NT2/D1 (cell line): ENCODE data around the gene PTPRN2.
"Not testable (repeated sequence)": the region's sequence is repeated elsewhere in the genome, so short reads cannot be mapped to it uniquely, and the experiment has no call there.

Experiments used
- DNase-seq: peaks from one replicate; pipeline ENCODE4 v3.0.0-alpha.2; 2011; ENCODE audit warnings: low read depth, low spot score
- H3K27me3 ChIP-seq: 2 replicates; pipeline ENCODE4 v1.6.0; 2011; ENCODE audit warnings: mild to moderate bottlenecking; ENCODE audit not compliant: insufficient read length, insufficient read depth
- H3K36me3 ChIP-seq: 2 replicates; pipeline ENCODE4 v1.6.1; 2011; ENCODE audit warnings: mild to moderate bottlenecking, low read length, mixed read lengths; ENCODE audit not compliant: insufficient read depth, insufficient read length
- H3K4me1 ChIP-seq: 2 replicates; pipeline ENCODE4 v1.5.1; 2011; ENCODE audit not compliant: insufficient read depth, insufficient read length
- H3K4me3 ChIP-seq: 2 replicates; pipeline ENCODE4 v1.5.1; 2011; ENCODE audit warnings: low read depth; ENCODE audit not compliant: insufficient read length
- H3K9ac ChIP-seq: 2 replicates; pipeline ENCODE4 v1.6.0; 2011; ENCODE audit warnings: low read depth; ENCODE audit not compliant: insufficient read length
- H3K9me3 ChIP-seq: 2 replicates; pipeline ENCODE4 v1.5.1; 2011; ENCODE audit warnings: mild to moderate bottlenecking, low read length; ENCODE audit not compliant: insufficient read depth
- SUZ12 ChIP-seq: IDR thresholded peaks from 2 replicates; pipeline ENCODE4 v1.6.1; 2011; ENCODE audit not compliant: insufficient read length, insufficient read depth; ENCODE audit errors: extremely low read depth
- YY1 ChIP-seq: IDR thresholded peaks from 2 replicates; pipeline ENCODE4 v1.6.1; 2011; ENCODE audit not compliant: insufficient read length, insufficient read depth
- ZNF274 ChIP-seq: IDR thresholded peaks from 2 replicates; pipeline ENCODE4 v1.6.1; 2011; ENCODE audit warnings: mild to moderate bottlenecking, low read depth, low read length

Gene PTPRN2

GRCh38 chr7:157730614-157731013 is 857.0 kb downstream of the PTPRN2 start:
- Histone ChIP-seq H3K4me3 (no peak overlapping the region), H3K4me1 (no peaks in the 10 kb centered on the region), H3K36me3 (no peaks in the 10 kb centered on the region), H3K9ac (no peak overlapping the region), H3K27me3 (no peaks in the 10 kb centered on the region), H3K9me3 (no peaks in the 10 kb centered on the region)
- no peak for DNase-seq
- TF ChIP-seq ZNF274 (no peak), SUZ12 (no peak)

GRCh38 chr7:157729566-157729965 is 858.1 kb downstream of the PTPRN2 start:
- Histone ChIP-seq H3K4me1 (no peaks in the 10 kb centered on the region), H3K27me3 (peaks cover 3% of the 10 kb centered on the region), H3K36me3 (no peaks in the 10 kb centered on the region), H3K4me3 (no peak overlapping the region), H3K9me3 (no peaks in the 10 kb centered on the region), H3K9ac (no peak overlapping the region)
- DNase-seq, result no peak
- no peak for TF ChIP-seq YY1
- TF ChIP-seq SUZ12, result no peak
- TF ChIP-seq ZNF274, result no peak

GRCh38 chr7:157727964-157728615 is 859.5 kb downstream of the PTPRN2 start:
- Histone ChIP-seq H3K9ac (no peak overlapping the region), H3K4me3 (no peak overlapping the region), H3K27me3 (peaks cover 6% of the 10 kb centered on the region), H3K9me3 (no peaks in the 10 kb centered on the region), H3K4me1 (no peaks in the 10 kb centered on the region), H3K36me3 (no peaks in the 10 kb centered on the region)
- TF ChIP-seq SUZ12 (no peak), YY1 (no peak), ZNF274 (no peak)
- DNase-seq, result no peak

- Histone ChIP-seq H3K9ac (no peak overlapping the region), H3K27me3 (peaks cover 6% of the 10 kb centered on the region), H3K4me1 (no peaks in the 10 kb centered on the region), H3K36me3 (no peaks in the 10 kb centered on the region), H3K4me3 (no peak overlapping the region), H3K9me3 (no peaks in the 10 kb centered on the region)
- no peak for DNase-seq
- TF ChIP-seq YY1 (no peak), ZNF274 (no peak), SUZ12 (no peak)
Measured at GRCh38 chr7:157726764-157727163, 860.9 kb downstream of the PTPRN2 start.

- H3K4me1 ChIP-seq, H3K36me3 ChIP-seq, DNase-seq, H3K4me3 ChIP-seq, H3K9me3 ChIP-seq, H3K27me3 ChIP-seq, H3K9ac ChIP-seq: not testable (repeated sequence)
Measured at GRCh38 chr7:157725312-157725711, 862.3 kb downstream of the PTPRN2 start.

GRCh38 chr7:157723205-157723604 is 864.4 kb downstream of the PTPRN2 start:
- no peaks in the 10 kb centered on the region for H3K36me3 ChIP-seq
- H3K4me3 ChIP-seq, result no peak overlapping the region
- H3K9me3 ChIP-seq, result no peaks in the 10 kb centered on the region
- no peak for DNase-seq
- no peak overlapping the region for H3K9ac ChIP-seq
- TF ChIP-seq YY1, result no peak
- no peak for TF ChIP-seq ZNF274
- no peak for TF ChIP-seq SUZ12
- no peaks in the 10 kb centered on the region for H3K4me1 ChIP-seq
- H3K27me3 ChIP-seq, result peaks cover 6% of the 10 kb centered on the region

- no peaks in the 10 kb centered on the region for H3K9me3 ChIP-seq
- DNase-seq, result no peak
- H3K36me3 ChIP-seq, result no peaks in the 10 kb centered on the region
- H3K9ac ChIP-seq, result no peak overlapping the region
- no peak for TF ChIP-seq SUZ12
- no peak for TF ChIP-seq ZNF274
- TF ChIP-seq YY1, result no peak
- no peak overlapping the region for H3K4me3 ChIP-seq
- no peaks in the 10 kb centered on the region for H3K4me1 ChIP-seq
- peaks cover 8% of the 10 kb centered on the region for H3K27me3 ChIP-seq
Measured at GRCh38 chr7:157722137-157723060, 865.2 kb downstream of the PTPRN2 start.
